HG03139 (cell line): ENCODE results near the gene SHH.

Source experiments
- ATAC-seq: cut with Tn5 transposase; IDR thresholded peaks from one replicate; pipeline ENCODE4 v1.9.1; 2021; ENCODE audit not compliant: unreplicated experiment

SHH gene

GRCh38 chr7:155811895-155812761, at the start of gene SHH:
Gene SHH (minus strand): TSS chr7:155812463. CDS start chr7:155812122, 341 bp downstream.
- ATAC-seq: no peak

- ATAC-seq: no peak
Observed at GRCh38 chr7:155861480-155861868, 49.2 kb upstream of the SHH start.

DNA sequence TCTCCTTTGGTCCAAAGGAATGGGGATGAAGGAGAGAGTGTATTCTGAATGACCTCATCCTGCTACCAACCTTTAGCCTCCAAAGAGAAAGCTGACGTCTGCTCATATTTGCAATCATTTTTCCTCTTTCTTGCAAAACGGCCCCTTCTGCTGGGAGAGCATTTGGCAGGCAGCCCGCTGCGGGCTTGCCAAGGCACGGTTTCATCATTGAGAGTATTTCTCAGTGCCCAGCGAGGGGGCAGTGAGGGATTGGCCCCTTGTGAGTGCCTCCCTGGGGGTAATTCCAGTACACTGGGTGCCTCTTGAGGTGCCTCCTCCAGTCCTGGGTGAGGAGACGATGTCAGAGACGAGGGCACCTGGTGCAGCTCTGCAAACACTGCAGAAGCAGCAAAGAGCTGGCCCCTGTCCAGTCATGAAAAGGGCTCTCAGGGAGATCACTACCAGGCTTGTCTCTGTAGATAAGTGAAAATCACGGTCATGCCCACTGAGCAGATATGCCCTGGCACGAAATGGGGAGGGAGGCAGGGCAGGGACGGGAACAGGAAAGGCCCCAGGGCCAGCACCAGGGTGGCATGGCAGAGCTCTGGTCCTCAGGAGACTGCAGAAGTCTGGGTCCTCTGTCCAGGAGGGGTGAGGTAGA, 48.7 kb upstream of the SHH start:
- ATAC-seq: no peak

GRCh38 chr7:155860461-155860839, 48.2 kb upstream of the SHH start:
- ATAC-seq: no peak

GRCh38 chr7:155858521-155859061, 46.3 kb upstream of the SHH start:
- no peak for ATAC-seq

- no peak for ATAC-seq
Observed at GRCh38 chr7:155857141-155857540, 44.9 kb upstream of the SHH start.

DNA sequence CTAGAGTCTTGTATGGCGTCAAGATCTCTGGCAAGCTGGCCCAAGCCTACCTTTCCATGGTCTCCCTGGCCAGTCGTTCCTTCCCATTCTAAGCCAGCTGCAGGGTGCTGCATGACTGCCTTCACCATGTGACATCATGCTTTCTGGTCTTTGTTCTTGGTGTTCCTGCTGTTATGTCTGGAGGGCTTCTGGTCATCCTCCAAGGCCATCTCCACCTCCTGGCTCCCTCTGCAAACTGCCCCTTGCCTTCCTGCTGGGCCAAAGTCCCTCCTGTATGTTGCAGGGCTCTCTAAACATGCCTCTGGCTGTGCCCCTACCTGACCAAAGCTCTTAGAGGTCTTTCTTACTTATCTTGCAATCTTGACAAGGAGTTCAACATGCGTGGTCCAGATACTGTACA, 44.4 kb upstream of the SHH start:
- ATAC-seq: no peak

- ATAC-seq: no peak
Observed at GRCh38 chr7:155852426-155853301, 40.4 kb upstream of the SHH start.

DNA sequence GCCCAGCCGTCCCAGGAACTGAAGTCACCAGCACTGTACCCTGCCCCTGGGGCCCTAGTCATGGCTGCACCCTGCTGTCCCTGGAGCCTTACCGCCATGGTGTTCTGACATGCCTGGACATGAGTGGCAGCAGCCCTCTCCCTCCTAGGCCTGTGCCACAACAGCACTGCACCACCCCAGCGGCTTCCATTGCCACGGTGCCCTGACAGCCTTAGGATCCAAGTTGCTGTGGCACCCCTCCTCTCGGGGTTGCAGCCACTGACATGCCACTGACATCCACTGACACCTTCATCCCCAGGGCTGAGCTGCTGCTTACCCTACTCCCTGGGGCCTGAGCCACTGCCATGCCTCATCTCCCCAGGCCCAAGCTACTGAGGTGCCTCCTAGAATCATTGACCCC, 39.6 kb upstream of the SHH start:
- ATAC-seq: no peak

DNA sequence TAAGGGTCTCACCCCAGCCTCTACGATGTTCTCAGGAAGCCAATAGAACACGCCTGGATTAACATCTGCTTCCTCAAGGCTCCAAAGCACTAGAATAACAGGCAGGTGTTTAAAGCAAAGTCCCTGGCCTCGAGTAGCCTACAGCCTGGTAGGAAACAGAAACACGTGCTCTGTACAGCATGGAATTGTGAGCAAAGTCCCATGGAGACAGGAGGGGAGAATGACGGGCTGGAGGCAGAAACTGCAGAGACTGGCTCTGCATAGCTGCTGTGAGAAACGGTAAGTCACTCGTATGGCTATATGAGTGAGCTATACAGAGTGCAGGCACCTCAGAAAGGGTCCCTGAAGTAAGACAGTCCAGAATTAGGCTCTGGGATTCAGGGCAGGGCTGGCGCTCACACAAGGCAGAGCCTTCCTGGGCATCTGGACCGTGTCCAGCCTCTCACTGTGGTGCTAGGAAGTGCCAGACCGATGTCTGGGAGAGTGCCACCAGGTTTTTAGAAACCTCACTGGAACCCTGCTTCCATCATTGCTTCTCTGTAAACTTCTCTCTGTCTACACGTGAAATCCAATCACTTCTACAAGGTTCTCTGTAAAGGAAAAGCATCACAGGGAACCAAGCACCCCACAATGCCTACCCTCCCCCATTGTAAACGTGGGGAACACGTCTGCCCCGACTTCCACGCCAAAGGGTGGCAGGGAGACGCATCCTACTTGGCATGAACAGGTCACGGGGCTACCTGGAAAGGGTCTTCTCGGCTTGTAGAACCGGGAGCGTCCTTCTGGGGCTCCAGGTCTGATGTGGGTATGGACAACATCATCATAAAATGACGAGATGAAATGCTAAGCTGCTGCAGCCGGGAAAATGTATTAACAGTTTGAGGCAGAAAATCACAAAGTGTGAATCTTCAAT, 38.8 kb upstream of the SHH start:
- ATAC-seq: no peak

- no peak for ATAC-seq
Observed at GRCh38 chr7:155850001-155850436, 37.8 kb upstream of the SHH start.

DNA sequence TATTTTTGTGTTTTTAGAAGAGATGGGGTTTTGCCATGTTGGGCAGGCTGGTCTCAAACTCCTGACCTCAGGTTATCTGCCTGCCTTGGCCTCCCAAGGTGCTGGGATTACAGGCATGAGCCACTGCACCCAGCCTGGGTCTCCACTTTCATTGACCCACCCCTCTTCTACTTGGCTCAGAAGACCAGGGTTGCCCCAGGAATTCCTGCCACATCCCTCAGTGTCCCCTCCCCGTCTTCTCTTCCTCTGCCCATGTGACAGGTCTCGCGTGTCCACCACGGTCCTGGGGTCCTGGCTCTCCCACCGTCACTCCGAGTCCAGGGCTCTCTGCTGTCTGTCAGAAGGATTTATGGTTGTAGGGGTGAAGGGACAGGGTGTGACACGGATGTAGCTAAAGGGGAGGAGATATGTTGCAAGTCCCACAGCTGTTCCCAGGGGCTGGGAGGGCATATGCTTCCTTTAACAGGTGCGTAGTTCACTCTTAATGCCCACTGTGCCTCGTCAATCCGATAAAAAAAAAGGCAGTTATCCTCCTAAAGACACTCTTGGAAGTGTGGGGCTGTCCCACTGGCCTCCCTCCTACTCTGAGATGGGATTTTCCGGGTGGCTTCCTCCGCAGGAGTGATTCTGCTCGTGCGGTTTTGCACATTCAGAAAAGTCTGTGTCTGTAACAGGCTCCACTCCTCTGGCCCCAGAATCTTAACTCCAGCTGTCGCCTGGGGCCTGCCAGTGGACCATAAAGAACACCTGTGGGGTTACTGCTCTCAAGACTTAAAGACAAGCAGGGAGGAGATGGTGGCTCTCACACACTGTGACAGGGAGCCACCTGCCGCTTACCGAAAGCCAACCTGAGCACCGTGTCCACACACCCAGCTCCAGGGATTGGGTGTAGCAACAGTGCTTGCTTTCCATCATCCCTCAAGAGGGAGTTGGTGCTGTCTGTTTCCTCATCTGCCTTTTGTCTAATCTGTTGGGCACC, 36.7 kb upstream of the SHH start:
- no peak for ATAC-seq

DNA sequence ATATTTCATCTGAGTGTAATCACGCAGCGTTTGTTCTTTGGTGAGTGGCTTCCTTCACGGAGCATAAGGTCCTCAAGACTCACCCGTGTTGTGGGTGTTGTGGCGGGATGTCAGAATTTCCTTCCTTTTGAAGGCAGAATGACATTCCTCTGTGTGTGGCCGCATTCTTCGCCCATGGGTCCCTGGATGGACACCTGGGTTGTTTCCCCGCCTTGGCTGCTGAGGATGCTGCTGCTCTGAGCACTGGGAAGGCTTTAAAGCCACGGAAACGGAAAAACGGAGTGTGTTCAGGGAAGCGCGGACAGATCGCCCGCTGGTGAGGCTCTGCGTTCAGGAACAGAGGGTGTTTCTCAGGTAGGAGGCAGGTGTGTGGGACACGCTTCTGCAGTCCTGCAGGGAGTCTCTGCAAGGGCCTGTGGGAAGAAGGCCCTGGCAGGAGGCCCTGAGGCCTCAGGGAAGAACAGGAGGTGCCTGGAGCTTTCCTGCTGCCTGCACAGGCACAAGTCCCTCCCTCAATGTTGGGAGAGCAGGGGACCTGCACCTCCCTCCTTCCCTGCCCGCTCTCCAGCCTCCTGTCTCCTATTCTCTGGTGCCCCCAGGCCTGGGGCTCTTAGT, 35.7 kb upstream of the SHH start:
- ATAC-seq: no peak

- ATAC-seq: no peak
Observed at GRCh38 chr7:155846936-155847335, 34.7 kb upstream of the SHH start.

- ATAC-seq: no peak
Observed at GRCh38 chr7:155846156-155846555, 33.9 kb upstream of the SHH start.

DNA sequence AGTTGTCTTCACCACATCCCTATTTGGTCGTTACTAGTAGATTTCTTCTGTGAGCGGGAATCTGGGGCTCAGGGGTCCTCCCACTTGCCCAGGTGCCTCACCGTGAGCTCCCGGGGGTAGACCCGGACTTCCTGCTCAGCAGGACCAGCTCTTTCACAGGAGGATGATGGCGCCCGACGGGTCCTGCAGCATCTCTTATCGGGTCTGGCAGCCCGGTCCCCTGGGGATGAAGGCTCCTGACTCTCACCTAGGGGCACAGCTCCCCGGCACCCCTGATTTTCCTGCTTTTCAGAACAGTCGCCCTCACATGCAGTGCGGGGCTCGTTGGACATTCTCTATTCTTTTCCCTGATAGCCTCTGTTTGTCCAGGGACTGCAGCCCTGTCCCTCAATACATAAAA, 33.0 kb upstream of the SHH start:
- ATAC-seq: no peak

GRCh38 chr7:155844526-155844925, 32.3 kb upstream of the SHH start:
- no peak for ATAC-seq

- ATAC-seq: no peak
Observed at GRCh38 chr7:155844019-155844453, 31.8 kb upstream of the SHH start.
